Endothelial cell of umbilical vein (primary cell): ENCODE data around the gene DTD1.
"Not testable (repeated sequence)": the region's sequence is repeated elsewhere in the genome, so short reads cannot be mapped to it uniquely, and the experiment has no call there.

ENCODE experiments used
- POLR2A ChIP-seq: IDR thresholded peaks from 2 replicates; pipeline ENCODE4 v1.6.1; 2012; ENCODE audit warnings: low read depth, mild to moderate bottlenecking, control low read depth, low read length
- TF ChIP-seq, protein P1 (sequence below), 2 donors: IDR thresholded peaks; 1 replicate in 1 of 2; 2 replicates in 1 of 2; pipeline ENCODE4 v1.5.1; 2011; ENCODE audit warnings: low read length in 2 of 2, mild to moderate bottlenecking in 2 of 2, moderate library complexity in 2 of 2, control low read depth in 1 of 2, inconsistent platforms in 1 of 2, low read depth in 1 of 2; ENCODE audit not compliant: insufficient read depth in 1 of 2; ENCODE audit errors: extremely low read depth in 1 of 2

DNA sequence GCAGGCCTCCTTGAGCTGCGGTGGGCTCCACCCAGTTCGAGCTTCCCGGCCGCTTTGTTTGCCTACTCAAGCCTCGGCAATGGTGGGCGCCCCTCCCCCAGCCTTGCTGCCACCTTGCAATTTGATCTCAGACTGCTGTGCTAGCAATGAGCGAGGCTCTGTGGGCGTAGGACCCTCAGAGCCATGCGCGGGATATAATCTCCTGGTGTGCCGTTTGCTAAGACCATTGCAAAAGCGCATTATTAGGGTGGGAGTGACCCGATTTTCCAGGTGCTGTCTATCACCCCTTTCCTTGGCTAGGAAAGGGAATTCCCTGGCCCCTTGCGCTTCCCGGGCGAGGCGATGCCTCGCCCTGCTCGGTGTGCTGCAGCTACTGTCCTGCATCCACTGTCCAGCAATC lies 173.0 kb downstream of the DTD1 start:
- TF ChIP-seq, protein P1, sequence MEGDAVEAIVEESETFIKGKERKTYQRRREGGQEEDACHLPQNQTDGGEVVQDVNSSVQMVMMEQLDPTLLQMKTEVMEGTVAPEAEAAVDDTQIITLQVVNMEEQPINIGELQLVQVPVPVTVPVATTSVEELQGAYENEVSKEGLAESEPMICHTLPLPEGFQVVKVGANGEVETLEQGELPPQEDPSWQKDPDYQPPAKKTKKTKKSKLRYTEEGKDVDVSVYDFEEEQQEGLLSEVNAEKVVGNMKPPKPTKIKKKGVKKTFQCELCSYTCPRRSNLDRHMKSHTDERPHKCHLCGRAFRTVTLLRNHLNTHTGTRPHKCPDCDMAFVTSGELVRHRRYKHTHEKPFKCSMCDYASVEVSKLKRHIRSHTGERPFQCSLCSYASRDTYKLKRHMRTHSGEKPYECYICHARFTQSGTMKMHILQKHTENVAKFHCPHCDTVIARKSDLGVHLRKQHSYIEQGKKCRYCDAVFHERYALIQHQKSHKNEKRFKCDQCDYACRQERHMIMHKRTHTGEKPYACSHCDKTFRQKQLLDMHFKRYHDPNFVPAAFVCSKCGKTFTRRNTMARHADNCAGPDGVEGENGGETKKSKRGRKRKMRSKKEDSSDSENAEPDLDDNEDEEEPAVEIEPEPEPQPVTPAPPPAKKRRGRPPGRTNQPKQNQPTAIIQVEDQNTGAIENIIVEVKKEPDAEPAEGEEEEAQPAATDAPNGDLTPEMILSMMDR (IDR thresholded peaks at IDR 0.05; ENCODE audit: extremely low read depth in 1 of 2, insufficient read depth in 1 of 2, low read depth in 1 of 2, low read length in 2 of 2): not testable (repeated sequence)
- TF ChIP-seq POLR2A: not testable (repeated sequence)
